ENCODE measurements around the gene RBFOX2.

Gene RBFOX2

DNA sequence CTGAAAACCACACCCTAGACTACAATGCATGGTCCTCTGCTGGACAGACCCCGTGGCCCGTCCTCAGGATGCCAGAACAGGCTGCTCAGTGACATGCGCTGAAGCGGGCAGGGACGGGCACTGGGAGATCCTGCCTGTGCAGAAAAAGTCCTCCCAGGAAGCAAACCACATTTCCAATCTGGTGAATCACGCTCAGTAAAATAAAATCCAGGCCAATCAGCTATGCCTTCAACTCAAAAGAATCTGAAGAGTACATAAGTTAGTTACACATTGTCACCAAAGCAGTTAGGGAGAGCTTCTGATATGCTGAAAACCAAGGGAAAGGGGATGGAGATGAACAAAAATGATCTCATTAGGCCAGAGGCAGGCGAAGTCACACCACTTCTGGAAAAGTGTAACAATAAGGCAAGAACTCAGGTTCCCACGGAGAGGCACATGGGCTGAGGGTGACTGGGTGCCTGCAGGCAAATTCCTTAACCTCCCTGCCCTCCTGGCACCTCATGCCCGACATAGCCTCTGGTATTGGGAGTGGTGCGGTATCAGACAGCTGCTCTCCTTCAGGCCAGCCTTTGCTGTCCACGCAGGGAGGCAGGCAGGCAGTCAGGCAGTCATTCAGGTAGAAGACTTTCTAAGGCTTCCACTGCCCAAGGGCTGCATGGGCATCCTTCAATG lies 244.5 kb downstream of the RBFOX2 start:
- Histone ChIP-seq H3K4me3 (ENCODE audit: low read depth, low read length) (no peak overlapping the region), H3K9me3 (ENCODE audit: control insufficient read depth, low read length) (no peaks in the 10 kb centered on the region), H3K27me3 (ENCODE audit: control insufficient read depth, insufficient read depth, low read length) (no peaks in the 10 kb centered on the region), H3K27ac (no peak overlapping the region), H3K4me2 (ENCODE audit: low read length) (no peak overlapping the region), H3K79me2 (peaks cover 5% of the 10 kb centered on the region), H3K9ac (no peak overlapping the region), H3K4me1 (no peaks in the 10 kb centered on the region), H3K36me3 (ENCODE audit: control insufficient read depth, insufficient read depth, low read length) (no peaks in the 10 kb centered on the region), H2AFZ (no peak overlapping the region)
- TF ChIP-seq CTCF (IDR thresholded peaks at IDR 0.05): no peak

DNA sequence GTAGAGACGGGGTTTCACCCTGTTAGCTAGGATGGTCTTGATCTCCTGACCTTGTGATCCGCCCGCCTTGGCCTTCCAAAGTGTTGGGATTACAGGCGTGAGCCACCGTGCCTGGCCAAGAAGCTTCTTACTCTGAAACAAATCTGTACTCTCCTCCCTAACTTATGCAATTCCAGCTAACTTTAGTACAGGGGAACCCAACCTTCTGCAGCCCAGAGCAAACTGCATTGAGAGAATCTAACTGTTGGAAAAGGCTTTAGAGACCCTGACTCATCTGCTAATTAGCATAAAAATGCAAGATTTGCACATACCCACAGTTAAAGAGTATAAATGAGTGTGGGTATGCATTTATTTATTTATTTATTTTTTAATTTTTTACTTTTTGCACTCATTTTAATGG lies 246.1 kb downstream of the RBFOX2 start:
- Histone ChIP-seq H3K4me3 (ENCODE audit: low read depth, low read length) (no peak overlapping the region), H3K27ac (no peak overlapping the region), H3K9me3 (ENCODE audit: control insufficient read depth, low read length) (no peaks in the 10 kb centered on the region), H3K4me2 (ENCODE audit: low read length) (no peak overlapping the region), H3K79me2 (peaks cover 5% of the 10 kb centered on the region), H2AFZ (no peak overlapping the region), H3K4me1 (no peaks in the 10 kb centered on the region), H3K9ac (no peak overlapping the region), H3K27me3 (ENCODE audit: control insufficient read depth, insufficient read depth, low read length) (no peaks in the 10 kb centered on the region), H3K36me3 (ENCODE audit: control insufficient read depth, insufficient read depth, low read length) (no peaks in the 10 kb centered on the region)
- no peak for TF ChIP-seq CTCF (IDR thresholded peaks at IDR 0.05)

DNA sequence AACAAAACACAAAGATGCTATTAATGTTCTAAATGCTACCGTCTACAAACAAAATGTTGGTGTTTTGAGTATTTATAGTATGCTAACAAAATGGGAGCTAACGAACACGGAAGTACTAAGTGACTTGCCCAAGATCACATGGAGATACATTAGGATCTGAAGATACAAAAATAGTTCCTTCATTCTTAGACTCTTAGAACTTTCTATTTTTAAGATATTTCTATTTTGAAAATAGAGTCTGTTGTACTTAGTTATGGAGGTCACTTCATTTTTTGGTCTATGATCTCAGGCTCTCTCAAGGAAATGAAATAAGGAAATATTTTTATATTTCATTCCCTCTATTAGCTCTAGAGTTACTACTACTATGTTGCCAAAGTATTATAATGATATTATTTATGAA lies 246.7 kb downstream of the RBFOX2 start:
- H3K27ac ChIP-seq: no peak overlapping the region
- no peaks in the 10 kb centered on the region for H3K36me3 ChIP-seq (ENCODE audit: control insufficient read depth, insufficient read depth, low read length)
- no peak overlapping the region for H3K4me2 ChIP-seq (ENCODE audit: low read length)
- no peak overlapping the region for H2AFZ ChIP-seq
- H3K9ac ChIP-seq: no peak overlapping the region
- H3K79me2 ChIP-seq: peaks cover 5% of the 10 kb centered on the region
- no peak for TF ChIP-seq CTCF (IDR thresholded peaks at IDR 0.05)
- no peaks in the 10 kb centered on the region for H3K27me3 ChIP-seq (ENCODE audit: control insufficient read depth, insufficient read depth, low read length)
- no peaks in the 10 kb centered on the region for H3K9me3 ChIP-seq (ENCODE audit: control insufficient read depth, low read length)
- H3K4me3 ChIP-seq (ENCODE audit: low read depth, low read length): no peak overlapping the region
- H3K4me1 ChIP-seq: no peaks in the 10 kb centered on the region

DNA sequence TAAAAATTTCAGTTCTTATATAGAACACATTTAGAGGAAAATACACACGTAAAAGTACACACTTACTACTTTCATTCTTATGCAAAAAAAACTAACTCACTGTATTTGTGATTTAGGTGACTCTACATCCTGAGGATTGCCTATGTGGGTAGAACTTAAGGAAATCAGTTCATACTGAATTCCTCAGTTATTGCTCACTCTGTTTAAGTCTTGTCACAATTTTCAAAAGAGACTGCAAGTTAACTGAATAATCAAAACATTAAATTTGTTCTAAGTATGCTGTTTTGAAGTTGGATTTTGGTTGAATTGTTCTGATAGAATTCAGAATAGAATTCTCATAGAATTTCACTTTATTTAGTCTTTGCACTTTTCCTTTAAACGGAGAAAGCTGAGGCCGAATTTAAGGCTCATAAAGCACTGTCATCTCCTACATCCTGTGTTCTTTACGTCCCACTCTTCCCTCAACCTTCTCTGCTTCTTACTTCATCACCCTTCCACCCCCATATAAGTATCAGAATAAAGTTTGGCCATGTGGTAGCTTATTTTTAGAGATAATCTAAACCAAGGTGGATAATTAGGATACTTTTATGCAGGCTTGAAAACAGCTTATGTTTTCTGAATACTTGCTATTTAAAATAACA lies 251.2 kb downstream of the RBFOX2 start:
- Histone ChIP-seq H3K79me2 (no peaks in the 10 kb centered on the region), H3K36me3 (ENCODE audit: control insufficient read depth, insufficient read depth, low read length) (no peaks in the 10 kb centered on the region), H3K27me3 (ENCODE audit: control insufficient read depth, insufficient read depth, low read length) (no peaks in the 10 kb centered on the region), H3K4me2 (ENCODE audit: low read length) (no peak overlapping the region), H3K9ac (no peak overlapping the region), H3K4me3 (ENCODE audit: low read depth, low read length) (no peak overlapping the region), H3K9me3 (ENCODE audit: control insufficient read depth, low read length) (no peaks in the 10 kb centered on the region), H3K27ac (no peak overlapping the region), H2AFZ (no peak overlapping the region), H3K4me1 (no peaks in the 10 kb centered on the region)
- no peak for TF ChIP-seq CTCF (IDR thresholded peaks at IDR 0.05)

DNA sequence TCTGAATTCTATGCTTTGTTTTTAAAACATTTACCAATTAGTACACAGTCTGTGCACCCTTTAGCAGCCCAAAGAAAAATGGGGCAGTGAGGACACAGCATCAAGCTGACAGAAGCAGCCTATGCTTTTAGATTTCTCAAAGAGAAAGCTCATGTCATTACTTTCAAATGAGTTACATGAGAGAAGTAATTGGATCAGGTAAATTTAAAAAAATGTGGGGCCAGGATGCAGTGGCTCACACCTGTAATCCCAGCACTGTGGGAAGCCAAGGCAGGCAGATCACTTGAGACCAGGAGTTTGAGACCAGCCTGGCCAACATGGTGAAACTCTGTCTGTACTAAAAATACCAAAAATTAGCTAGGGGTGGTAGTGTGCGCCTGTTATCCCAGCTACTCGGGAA lies 253.3 kb downstream of the RBFOX2 start:
- Histone ChIP-seq H3K79me2 (no peaks in the 10 kb centered on the region), H3K4me2 (ENCODE audit: low read length) (no peak overlapping the region), H3K4me1 (no peaks in the 10 kb centered on the region), H3K36me3 (ENCODE audit: control insufficient read depth, insufficient read depth, low read length) (no peaks in the 10 kb centered on the region), H3K27ac (no peak overlapping the region), H3K9me3 (ENCODE audit: control insufficient read depth, low read length) (no peaks in the 10 kb centered on the region), H3K27me3 (ENCODE audit: control insufficient read depth, insufficient read depth, low read length) (no peaks in the 10 kb centered on the region), H2AFZ (no peak overlapping the region), H3K4me3 (ENCODE audit: low read depth, low read length) (no peak overlapping the region), H3K9ac (no peak overlapping the region)
- no peak for TF ChIP-seq CTCF (IDR thresholded peaks at IDR 0.05)
